ENCODE results near the gene OAF.

The OAF gene

DNA sequence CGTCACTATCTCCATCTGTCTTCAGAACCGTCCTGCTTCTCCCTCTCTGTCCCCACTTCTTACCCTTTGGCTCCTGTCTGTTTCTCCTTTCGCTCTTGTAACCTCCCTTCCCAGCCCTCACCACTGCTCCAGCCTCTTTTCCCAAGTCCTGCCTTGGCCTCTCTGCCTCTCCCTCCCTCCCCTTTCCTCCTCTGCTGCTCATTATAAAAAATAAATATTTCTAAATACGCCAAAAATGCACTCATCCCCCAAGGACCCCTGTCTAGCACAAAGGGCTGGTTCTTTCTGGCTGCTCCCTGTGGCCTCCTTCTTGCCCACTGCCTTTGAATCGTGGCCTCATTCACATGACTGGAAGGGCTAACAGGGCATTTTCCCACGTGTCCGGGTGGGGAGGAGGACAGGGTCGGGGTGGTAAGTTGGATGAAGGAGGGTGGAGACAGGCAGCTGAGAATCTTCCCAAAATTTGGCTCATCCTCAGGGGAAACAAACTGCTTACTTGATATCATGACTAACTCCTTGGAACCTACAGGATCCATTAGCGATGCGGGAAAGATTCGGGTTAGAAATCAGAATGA lies 26.4 kb upstream of the OAF start:
- no peak for FAIRE-seq

DNA sequence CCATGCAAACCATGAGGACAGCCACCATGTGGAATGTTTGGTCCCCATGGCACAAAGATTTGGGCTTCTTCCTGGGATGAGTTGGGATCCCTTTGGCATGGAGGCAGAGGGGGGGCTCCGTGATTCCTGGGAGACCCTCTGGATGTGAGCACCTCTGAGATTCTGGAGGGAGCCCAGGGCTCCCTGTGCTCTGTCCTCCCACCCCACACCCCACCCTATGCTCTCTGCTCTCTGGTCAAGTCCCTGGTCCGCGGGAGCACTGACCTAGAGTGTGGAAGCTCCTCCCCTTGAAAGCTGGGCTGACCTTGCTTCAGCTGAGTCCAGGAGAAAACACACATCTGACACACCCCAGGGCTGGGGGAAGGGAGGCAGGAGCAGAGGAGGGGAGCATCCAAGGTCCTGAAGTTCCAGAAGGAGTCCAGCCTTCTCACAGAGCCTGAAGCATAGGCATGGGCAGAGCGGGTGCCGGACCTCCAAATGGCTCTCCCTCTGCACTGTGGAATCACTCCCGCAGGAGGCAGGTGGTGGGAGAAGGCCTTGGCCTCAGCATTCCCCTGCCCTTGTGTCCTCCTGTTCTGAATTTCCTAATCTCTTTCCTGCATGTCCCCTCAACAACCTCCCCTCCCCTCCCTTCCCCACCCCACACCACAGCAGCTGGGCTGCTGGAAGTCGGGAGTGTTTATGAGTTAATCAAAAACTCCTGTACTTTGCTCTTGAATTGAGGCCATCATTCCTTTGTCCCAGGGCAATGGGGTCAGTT lies 25.7 kb upstream of the OAF start:
- no peak for FAIRE-seq

DNA sequence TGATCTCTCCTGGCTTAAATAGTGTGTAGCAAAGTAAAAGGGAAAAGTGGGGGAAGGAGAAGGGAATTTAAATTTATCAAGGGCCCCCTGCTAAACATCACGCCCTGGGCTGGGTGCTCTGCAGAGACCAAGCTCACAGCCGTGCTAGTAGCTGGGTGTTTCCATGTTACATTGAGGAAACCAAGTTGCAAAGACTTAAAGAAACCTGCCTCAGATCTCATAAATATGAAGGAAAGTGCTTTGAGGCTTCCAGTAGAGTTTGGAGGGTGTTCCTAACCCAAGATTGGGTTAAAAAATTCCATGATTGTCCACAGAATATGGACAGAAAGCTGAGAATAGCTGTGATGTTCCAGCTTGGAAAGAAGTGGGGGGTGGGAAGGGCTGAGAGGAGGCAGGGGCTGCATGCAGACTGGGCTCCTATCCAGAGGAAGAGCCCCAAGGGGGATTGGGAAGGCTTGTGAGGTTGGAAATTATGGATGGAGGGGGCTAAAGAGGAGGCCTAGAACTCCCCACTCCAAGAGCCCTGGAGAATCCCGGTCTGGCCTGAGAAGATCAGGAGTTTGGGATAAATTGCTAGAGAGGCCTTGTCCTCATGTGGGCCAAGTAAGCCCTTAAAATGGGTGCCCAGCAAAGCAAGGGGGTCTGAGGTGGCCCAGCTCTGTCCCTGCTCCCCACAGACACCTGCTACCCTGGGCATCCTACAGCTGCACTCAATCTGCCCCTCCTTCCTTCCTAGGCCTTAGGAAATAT lies 25.0 kb upstream of the OAF start:
- FAIRE-seq: no peak

DNA sequence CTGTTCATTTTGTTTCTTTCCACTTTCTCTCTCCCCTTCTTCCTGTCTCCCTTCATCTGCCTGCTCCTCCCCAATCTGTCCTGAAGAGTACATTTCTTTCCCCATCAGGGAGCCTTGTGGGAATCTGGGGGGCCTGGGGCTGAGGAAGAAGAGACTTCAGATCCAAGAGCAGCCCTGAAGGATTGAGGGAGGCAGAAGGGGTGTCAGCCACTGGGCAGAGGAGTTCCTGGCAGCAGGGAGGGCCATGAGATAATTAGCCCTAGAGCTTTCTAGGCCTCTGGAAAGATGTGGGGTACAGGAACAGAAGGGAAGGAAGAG lies 24.4 kb upstream of the OAF start:
- no peak for FAIRE-seq

DNA sequence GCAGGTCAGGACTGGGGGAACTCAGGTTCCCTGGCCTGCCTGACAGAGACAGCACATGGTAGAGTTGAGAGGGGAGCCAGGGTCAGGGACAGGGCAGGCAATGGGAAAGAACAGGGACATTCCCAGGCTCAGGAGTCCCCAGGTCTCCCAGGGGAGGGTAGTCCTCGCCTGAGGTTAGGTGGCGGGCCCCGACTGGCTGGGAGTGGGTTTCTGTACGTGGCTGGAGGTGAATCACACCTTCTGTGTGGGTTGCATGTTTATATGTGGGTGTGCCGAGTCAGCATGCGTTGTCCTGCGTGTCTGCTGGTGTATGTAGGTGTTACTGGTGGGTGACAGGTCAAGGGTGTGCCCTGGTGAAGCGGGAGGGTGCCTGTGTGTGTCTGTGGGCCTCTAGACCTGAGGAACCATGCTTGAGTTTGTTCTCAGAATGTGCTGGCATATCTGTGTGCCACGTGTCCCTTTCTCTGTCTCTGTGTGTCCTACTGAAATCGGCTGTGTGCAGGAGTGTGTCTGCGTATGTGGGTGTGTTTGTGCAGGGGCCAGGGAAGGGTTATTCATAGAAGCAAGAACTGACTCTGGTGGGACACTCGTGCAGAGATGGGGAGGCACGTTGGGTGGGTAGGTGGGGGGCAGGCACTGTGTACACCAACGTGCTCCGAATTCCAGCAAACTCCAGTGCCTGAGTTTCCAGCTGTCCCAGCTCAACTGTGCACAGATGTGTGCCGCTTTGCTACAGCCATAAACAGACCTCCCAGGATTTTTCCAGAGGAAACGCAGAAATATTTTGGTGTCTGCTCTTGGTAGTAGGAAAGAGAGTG lies 23.8 kb upstream of the OAF start:
- FAIRE-seq: no peak

DNA sequence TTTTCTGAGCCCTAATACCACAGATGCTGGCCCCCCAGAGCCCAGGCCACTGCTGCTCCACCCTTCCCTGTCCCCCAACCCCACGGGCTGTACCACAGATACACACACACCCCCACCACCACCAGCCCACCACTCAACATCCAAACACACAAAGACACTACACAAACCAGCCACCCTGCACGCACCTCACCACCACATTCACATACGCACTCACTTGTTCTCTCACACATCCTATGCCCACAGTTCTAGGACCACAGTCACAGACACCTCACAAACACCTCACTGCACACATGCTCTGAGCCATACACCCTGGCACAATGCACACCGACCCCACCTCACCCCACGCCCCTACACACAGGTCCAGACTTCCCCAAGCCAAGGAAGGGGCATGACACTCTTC lies 22.5 kb upstream of the OAF start:
- no peak for FAIRE-seq

DNA sequence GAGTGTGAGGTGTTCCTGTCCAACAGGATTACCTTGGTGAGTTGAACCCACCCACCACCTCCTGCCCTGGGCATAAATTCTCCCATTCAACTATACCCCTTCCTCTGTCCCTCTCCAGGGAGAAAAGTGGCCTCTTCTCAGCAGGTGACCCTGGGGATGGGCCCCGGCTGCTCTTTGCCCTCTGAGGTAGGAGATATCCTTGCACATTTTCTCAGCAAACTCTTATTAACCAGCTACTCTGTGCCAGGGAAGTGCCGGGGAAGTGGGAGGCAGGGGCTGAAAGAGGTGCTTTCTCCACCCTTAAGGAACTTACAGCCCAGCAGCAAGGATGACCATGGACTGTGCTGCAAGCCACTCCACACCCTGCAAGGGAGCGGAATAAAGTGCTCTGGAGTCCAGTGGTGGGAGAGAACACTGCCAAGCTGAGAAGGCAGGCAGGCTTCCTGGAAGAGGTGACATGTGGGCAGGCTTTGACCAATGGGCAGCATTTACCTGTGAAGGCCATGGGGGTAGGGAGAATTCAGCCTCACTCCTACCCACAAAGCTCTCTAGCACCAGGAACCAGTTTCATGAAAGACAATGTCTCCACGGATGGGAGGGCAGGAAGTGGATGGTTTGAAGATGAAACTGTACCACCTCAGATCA lies 21.9 kb upstream of the OAF start:
- no peak for FAIRE-seq

DNA sequence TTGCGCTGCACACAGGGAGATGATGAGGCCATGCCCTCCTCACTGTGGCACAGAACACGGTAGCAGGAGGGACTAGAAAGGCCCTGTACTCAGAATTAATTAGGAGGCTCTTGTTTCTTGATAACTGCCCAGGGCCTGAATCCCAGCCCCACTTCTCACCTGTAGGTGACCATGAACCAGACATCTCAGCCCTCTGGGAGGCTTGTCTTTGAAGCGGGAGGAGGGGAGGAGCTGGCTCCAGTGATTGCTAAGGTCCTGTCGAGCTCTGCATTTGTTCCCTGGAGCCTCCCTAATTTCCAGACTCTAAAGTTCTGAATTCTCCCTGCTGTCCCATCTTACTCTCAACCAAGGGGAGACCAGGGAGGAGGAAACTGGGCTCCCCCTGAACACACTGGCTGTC lies 19.8 kb upstream of the OAF start:
- FAIRE-seq: no peak

DNA sequence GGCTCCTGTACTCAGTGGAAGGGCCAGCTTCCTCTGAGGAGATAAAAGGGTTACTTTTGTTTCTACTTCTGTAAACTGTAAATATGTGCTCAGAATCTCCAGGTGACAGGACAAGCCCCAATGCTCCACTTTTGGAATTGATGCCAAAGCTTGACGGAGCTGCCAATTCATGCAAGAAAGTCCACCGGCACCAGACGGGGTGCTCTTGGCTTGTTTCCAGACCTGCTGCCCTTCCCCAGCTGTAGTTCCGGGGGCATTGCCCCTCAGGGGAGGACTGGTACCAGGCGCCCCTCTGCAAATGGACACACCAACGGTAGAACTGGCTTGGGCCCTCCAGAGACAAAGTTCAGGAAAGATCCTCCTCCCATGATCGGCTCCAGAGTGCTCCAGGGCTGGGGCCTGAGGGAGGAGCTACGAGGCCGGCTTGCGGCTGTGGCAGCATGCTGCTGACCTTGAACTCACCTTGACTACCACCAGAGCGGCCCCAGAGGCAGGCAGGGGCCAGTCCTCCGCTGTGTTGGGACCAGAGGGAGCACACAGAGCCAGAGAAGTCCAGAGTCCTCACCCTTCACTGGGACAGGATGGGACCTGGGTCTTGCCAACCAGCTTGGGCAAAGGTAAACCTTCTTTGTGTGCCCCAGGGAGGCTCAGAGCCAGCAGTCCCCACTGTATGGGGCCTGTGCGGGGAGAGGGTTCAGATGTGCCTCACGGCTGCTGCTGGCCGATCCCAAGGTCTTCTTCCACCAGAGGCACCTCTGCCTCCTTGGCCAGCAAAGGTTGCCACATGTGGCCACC lies 17.8 kb upstream of the OAF start:
- no peak for FAIRE-seq

DNA sequence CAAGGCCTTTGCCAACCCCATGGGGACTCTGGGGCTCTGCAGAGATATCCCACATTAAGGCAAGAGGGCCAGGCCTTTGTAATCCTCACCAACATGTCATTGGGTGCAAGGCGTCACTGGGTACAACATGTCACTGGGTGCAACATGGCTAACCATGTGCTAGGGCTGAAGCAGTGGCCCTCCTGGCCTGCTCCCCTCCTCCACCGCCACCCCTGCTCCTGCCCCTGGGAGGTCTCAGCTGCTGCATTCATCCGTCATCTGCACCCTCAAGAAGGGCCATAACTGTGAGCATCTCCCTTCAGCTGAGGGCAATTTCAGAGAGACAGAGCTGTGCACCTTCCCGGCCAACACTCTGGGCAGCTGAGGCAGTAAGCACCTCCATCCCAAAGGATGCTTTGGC lies 16.7 kb upstream of the OAF start:
- no peak for FAIRE-seq

DNA sequence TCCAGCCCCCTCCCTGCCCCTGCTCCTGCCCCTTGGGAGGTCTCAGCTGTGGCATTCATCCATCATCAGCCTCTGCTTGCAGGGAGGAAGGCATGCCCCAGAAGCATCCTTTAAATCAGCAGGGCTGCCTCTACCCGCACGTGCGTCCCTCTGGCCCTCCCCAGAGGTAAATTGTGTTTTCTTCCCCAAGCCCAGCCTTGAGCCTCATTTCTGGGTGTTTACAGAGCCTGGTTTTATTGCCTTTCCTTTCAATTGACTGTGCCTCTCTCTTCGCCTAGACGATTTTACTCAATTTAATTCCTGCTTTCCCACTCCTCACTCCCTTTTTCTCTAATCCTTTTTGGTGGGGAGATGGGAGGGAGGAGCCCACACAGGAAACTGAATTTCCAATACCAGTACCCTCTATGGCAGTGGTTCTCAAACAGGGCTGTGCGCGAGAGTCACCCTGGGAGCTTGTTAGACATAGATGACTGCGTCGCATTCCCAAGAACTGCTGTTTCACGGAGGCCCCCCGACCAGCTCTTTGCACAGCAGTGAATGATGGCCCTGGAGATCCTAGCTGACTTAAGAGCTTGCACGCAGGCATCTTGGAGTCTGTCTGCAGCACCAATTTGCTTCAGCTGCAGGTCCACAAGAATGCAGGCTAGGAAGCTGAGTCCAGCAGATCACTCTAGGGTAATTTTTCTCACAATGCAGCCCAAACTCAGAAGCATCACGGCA lies 15.1 kb upstream of the OAF start:
- FAIRE-seq: no peak

DNA sequence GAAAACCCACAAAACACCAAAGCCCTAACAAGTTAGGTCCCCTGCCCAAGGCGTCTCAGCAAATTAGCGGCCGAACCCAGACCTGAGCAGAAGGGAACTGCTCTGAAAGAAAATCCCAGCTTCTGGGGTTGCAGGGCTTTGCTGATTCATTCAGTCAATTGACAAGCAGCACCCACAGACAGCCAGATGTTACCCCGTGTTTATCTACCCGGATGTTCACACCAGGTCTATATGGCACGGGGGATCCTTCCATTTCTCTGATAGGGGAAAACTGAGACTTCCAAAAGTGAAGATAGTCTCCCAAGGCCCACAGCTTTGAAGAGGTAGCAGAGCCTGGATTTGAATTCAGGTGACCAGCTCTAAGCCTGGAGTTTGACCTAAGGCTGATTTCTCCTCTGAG lies 14.0 kb upstream of the OAF start:
- FAIRE-seq: no peak

DNA sequence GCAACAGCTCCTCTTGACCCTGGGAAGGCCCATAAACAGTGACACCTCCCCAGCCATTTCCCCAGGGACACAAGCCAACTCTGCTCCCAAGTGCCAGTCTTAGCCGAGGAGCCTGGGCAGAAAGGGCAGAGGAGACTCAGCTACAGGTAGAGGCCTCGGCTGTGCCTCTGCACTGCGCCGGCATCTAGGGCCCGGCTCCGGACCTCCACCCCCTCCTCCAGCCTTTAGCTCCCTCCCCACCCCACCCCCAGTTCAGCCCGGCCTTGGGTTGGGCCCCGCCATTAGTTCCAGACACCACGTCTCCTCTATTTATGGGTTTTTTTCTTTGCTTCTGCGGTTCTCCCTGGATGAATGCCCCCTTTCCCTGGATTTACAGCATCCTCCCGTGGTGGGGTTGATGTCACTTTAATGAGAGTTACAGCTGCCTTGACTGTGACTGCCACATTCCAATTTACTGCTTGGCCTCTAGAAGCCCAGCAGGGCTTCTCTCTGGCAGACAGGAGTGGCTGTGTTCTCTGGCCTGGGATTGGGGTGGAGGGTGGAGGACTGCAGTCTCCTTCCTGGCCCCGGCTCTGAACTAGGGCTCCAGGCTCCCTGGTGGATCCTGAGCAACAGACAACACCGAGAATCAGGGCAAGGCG lies 13.5 kb upstream of the OAF start:
- FAIRE-seq: no peak

DNA sequence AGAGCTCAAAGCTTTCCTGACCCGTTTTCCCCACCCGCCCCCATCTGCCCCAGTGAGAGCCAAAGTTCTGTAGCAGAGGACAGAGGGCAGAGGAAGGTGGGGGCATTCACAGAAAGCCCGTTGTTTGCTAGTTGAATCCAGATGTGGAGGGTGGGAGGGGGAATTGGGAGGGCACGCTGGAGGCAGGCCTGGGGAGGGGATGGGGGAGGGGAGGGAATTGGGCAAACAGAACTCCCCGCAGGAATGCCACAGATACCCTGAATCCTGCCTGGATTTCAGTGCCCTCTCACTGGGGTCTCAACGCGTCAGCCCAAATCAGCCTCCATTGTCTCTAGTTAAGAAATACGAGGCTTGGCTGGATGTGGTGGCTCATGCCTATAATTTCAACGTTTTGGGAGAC lies 12.9 kb upstream of the OAF start:
- no peak for FAIRE-seq

DNA sequence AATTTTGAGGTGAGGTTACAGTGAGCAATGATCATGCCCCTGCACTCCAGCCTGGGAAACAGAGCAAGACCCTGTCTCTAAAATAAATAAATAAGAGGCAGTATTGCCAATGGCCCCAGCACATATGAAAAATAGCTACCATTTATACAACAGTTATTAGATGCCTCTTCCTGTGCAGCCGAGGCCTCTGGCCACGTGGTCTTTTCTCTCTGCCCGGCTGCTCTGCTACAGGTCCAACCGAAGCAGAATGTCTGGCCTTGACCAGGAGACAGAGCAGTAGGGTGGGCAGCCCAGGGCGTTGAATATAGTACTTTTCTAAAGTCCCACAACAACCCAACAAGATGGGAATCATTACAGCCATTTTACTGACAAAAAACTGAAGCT lies 12.4 kb upstream of the OAF start:
- no peak for FAIRE-seq

DNA sequence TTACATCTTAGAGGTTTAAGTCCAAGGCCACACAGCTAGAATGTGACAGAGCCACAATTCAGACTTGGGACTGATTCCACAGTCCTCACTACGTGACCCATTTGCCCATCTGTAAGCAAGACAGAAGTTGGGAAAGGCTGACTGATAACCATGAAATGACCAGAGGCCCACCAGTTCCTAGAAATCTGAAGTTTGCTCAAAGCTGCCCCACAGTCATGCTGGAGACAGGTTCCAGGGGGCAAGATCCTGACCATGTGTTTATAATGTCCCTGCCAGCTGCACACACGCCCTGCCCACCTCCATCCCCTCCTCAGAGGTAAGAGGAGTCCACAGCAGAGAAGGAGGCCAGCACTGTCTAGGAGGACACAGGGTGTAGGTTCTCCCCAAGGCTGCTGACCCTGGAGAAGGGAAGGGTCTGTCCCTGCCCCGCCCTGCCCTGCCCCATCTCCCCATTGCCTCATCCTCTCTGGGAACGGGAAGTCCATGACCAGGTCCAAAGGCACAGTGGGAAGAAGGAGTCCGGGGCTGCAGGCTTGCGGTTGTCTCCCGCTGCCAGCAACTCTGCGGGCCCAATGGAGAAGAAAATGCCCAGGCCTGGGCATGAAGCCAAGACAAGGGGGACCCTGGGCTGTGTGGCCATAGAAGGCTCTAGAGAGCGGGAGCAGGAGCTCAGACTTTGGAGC lies 11.9 kb upstream of the OAF start:
- FAIRE-seq: no peak

DNA sequence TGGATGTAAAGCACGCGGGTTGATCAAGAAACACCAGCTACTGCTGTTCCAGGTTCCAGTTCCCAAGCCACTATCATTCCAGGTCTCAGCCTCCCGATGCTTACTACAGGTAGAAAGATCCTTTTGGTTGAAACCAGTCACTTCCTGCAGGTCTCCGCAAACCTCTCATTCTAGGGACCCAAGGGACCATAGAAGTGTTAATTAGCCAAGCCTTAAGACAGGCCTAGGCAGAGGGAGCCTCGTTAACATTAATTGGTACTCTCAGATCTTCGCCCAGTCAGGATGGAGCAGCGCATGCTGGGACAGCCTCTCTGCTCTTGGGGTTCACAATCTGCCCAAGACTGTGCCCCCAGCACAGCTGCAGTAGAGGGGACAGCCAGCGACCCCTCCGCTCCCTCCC lies 11.2 kb upstream of the OAF start:
- FAIRE-seq: no peak

DNA sequence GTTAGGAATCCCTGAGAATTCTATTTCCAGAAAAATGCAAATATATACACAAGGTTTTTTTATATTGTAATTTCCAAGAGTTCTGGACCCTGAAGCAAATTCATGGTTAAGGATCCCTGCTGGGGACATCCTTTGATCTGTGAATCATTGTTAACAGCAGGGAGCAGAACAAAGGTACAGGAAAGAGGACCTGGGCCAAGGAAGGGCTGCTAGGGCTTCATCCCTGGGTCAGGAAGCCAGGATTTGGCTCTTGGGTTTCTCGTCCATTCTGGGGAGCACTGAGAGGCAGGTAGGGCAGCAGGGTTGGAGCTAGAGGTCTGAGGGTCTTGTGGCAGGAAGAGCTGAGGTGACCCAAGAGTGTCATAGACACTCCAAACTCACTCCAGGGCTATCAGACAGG lies 10.2 kb upstream of the OAF start:
- no peak for FAIRE-seq

DNA sequence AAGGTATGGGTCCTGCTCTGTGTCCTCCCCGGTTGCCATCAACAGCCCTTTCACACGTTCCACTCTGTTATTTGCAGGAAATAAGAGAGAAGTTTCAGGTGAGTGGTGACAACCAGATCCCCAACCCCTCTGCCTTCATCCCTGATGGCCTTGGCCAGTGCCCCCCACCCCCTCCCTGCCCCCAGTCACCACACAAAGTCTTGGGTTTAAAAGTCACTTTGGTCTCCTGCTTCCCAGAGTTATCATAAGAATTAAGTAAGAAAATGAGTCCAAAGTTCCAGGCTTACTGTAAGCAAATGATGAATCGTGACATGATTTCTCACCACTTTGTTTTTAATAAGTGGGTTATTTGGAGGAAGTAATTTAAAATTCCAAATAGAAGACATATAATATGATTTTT lies 9.2 kb upstream of the OAF start:
- no peak for FAIRE-seq

DNA sequence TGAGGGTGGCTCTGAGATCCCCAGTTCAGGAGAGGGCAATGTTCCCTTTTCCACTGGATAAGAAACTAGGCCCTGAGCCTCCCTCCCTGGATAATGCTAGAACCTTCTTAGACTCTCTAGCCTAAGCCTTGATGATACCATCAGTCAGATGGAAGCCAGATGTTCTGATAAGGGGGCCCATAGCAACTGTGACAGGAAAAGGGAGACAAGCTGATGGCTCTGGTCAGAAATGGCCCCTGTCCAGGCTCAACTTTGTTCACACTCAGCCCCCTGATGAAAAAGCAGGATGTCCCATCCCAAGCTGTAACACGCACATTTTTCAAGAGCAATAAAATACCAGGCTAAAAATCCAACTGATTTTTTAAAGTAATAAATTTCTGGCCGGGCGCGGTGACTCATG lies 7.2 kb upstream of the OAF start:
- FAIRE-seq: no peak
